ENCODE data around the gene CD24. TPM values are rescaled to one million over a fixed set of nuclear protein-coding genes. Genes with fewer than 3 reads are reported as not detected.
A peak's percentile ranks its signal among the peaks of the same experiment; 100 is the strongest.

CD24 gene
- polyA plus RNA-seq, 2 of the 4 experiments (the other 2 are of a cell fraction): 284 to 602 TPM

DNA sequence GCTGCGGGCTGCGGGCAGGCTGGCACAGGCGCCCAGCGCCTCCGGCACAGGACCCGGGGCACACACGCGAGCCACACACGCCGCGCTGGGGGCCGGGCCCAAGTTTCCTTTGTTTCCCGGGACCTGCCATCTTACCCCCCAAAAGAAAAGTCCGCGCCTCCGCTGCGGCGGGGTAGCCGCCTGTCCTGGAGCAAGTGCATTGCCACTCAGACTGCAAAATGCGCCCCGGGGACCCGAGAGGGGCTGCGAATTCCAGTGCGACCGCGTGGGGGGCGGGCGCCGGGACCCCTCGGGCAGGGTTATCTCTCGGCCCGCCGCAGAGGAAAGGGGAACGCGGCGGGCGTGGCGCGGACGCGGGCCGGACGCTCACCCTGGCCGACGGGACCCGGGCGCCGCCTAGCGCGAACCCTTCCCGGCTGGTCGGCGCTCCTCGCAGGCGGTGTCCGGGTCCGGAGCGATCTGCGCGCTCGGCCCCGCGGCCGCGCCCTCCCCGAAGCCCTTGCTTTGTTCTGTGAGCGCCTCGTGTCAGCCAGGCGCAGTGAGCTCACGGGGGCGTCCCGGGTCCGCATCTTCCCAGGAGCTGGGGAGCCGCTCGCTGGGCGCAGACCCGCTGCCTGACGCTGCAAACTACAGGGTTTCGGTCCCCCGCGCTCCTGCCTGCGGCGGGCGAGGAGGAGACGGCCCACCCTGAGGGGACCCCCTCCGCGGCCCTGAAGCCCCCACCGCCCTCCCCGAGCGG lies 639 bp upstream of the CD24 start (continued):
- TF ChIP-seq MYC (IDR thresholded peaks at IDR 0.05; ENCODE audit: borderline replicate concordance, low read length) (no peak; the same call in 1 of the 2 replicates), ESRRA (IDR thresholded peaks at IDR 0.05; ENCODE audit: borderline replicate concordance, low read length) (no peak), MAZ (IDR thresholded peaks at IDR 0.05; ENCODE audit: borderline replicate concordance, low read depth, low read length) (no peak), CEBPB (IDR thresholded peaks at IDR 0.05) (no peak), ZNF302 (CRISPR knock-in tag; IDR thresholded peaks at IDR 0.05) (no peak), HDAC2 (IDR thresholded peaks at IDR 0.05) (no peak), ZC3H11A (IDR thresholded peaks at IDR 0.05) (no peak), EHMT2 (IDR thresholded peaks at IDR 0.05; ENCODE audit: low read depth) (no peak), RFX5 (IDR thresholded peaks at IDR 0.05) (no peak), MAFK (IDR thresholded peaks at IDR 0.05; ENCODE audit: partially characterized antibody) (no peak), JUN (IDR thresholded peaks at IDR 0.05) (no peak; a peak in 1 of 5 replicates)
- TF ChIP-seq, protein P1, sequence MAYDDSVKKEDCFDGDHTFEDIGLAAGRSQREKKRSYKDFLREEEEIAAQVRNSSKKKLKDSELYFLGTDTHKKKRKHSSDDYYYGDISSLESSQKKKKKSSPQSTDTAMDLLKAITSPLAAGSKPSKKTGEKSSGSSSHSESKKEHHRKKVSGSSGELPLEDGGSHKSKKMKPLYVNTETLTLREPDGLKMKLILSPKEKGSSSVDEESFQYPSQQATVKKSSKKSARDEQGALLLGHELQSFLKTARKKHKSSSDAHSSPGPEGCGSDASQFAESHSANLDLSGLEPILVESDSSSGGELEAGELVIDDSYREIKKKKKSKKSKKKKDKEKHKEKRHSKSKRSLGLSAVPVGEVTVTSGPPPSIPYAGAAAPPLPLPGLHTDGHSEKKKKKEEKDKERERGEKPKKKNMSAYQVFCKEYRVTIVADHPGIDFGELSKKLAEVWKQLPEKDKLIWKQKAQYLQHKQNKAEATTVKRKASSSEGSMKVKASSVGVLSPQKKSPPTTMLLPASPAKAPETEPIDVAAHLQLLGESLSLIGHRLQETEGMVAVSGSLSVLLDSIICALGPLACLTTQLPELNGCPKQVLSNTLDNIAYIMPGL (CRISPR knock-in tag; IDR thresholded peaks at IDR 0.05; ENCODE audit: borderline replicate concordance): no peak
- TF ChIP-seq, protein P2, sequence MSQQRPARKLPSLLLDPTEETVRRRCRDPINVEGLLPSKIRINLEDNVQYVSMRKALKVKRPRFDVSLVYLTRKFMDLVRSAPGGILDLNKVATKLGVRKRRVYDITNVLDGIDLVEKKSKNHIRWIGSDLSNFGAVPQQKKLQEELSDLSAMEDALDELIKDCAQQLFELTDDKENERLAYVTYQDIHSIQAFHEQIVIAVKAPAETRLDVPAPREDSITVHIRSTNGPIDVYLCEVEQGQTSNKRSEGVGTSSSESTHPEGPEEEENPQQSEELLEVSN (IDR thresholded peaks at IDR 0.05; ENCODE audit: borderline replicate concordance, low read depth): no peak

DNA sequence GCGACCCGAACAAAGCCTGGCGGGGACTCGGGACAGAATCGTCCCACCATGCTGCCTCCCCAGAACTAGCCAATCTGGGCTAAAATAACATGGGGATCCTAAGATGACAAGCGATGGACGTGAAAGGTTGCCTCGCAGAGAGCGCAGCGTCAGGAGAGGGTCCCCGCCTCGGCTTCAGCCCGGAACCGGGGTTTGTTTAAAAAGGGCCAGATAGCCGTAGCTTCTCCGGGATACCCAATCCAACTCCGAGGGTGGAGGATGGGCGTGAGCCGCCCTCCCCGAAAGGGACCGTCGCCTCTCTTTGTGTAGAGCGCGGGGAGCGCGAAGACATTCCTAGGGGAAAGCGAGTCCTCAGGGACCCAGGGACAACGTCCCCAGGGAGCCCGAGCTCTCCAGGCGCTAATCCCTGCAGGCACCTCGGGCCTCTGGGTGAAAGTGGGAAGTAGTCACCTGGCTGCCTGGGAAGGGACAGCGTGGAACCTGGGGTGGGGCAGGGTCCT lies 643 bp downstream of the CD24 start:
- FAIRE-seq: no peak
- 2% methylated on average over 8 of the region's 32 CpGs for WGBS (ENCODE audit: missing lambda C conversion rate)
- ChIA-PET CTCF (interaction anchor here (1.0 kb wide), 1 partner anchor 60 kb away, joined by 3 read pairs; no protein-coding TSS in a partner anchor), POLR2A (interaction anchor here (0.6 to 1.0 kb wide), 5 partner anchors 11 to 364 kb away, joined by 3 to 8 read pairs (median 3); no protein-coding TSS in a partner anchor)
- peaks cover 18% of the 10 kb centered on the region for H3K4me1 ChIP-seq
- H3K4me3 ChIP-seq: peak overlapping the region; percentile 99
- H3K9me3 ChIP-seq: no peaks in the 10 kb centered on the region
- TF ChIP-seq, protein P3, sequence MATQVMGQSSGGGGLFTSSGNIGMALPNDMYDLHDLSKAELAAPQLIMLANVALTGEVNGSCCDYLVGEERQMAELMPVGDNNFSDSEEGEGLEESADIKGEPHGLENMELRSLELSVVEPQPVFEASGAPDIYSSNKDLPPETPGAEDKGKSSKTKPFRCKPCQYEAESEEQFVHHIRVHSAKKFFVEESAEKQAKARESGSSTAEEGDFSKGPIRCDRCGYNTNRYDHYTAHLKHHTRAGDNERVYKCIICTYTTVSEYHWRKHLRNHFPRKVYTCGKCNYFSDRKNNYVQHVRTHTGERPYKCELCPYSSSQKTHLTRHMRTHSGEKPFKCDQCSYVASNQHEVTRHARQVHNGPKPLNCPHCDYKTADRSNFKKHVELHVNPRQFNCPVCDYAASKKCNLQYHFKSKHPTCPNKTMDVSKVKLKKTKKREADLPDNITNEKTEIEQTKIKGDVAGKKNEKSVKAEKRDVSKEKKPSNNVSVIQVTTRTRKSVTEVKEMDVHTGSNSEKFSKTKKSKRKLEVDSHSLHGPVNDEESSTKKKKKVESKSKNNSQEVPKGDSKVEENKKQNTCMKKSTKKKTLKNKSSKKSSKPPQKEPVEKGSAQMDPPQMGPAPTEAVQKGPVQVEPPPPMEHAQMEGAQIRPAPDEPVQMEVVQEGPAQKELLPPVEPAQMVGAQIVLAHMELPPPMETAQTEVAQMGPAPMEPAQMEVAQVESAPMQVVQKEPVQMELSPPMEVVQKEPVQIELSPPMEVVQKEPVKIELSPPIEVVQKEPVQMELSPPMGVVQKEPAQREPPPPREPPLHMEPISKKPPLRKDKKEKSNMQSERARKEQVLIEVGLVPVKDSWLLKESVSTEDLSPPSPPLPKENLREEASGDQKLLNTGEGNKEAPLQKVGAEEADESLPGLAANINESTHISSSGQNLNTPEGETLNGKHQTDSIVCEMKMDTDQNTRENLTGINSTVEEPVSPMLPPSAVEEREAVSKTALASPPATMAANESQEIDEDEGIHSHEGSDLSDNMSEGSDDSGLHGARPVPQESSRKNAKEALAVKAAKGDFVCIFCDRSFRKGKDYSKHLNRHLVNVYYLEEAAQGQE (IDR thresholded peaks at IDR 0.05): no peak
- TF ChIP-seq, protein P4, sequence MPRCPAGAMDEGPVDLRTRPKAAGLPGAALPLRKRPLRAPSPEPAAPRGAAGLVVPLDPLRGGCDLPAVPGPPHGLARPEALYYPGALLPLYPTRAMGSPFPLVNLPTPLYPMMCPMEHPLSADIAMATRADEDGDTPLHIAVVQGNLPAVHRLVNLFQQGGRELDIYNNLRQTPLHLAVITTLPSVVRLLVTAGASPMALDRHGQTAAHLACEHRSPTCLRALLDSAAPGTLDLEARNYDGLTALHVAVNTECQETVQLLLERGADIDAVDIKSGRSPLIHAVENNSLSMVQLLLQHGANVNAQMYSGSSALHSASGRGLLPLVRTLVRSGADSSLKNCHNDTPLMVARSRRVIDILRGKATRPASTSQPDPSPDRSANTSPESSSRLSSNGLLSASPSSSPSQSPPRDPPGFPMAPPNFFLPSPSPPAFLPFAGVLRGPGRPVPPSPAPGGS (IDR thresholded peaks at IDR 0.05): no peak
- TF ChIP-seq KDM5A (IDR thresholded peaks at IDR 0.05): no peak
- no peak for TF ChIP-seq HEYL (CRISPR knock-in tag; IDR thresholded peaks at IDR 0.05)
- TF ChIP-seq ZNF302 (CRISPR knock-in tag; IDR thresholded peaks at IDR 0.05): no peak
- TF ChIP-seq, protein P2 (IDR thresholded peaks at IDR 0.05; ENCODE audit: borderline replicate concordance, low read depth): no peak
- TF ChIP-seq FOXS1 (CRISPR knock-in tag; IDR thresholded peaks at IDR 0.05): no peak
- no peak for TF ChIP-seq CEBPB (IDR thresholded peaks at IDR 0.05)
- TF ChIP-seq NPAS2 (CRISPR knock-in tag; IDR thresholded peaks at IDR 0.05; ENCODE audit: borderline replicate concordance): no peak
- TF ChIP-seq ZC3H11A (IDR thresholded peaks at IDR 0.05): no peak
- no peak for TF ChIP-seq RNF2 (IDR thresholded peaks at IDR 0.05; ENCODE audit: borderline replicate concordance, low read depth)
- TF ChIP-seq RFX5 (IDR thresholded peaks at IDR 0.05): no peak
- TF ChIP-seq, protein P5, sequence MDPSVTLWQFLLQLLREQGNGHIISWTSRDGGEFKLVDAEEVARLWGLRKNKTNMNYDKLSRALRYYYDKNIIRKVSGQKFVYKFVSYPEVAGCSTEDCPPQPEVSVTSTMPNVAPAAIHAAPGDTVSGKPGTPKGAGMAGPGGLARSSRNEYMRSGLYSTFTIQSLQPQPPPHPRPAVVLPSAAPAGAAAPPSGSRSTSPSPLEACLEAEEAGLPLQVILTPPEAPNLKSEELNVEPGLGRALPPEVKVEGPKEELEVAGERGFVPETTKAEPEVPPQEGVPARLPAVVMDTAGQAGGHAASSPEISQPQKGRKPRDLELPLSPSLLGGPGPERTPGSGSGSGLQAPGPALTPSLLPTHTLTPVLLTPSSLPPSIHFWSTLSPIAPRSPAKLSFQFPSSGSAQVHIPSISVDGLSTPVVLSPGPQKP (IDR thresholded peaks at IDR 0.05; ENCODE audit: low read depth, low read length): no peak
- no peak for TF ChIP-seq EP300 (IDR thresholded peaks at IDR 0.05)
- TF ChIP-seq KDM1A (IDR thresholded peaks at IDR 0.05; ENCODE audit: low read depth): no peak
- no peak for TF ChIP-seq TP53 (CRISPR knock-in tag; IDR thresholded peaks at IDR 0.05)
- H3K27ac ChIP-seq: peak overlapping the region; percentile 95 to 99
- ATAC-seq: peak; percentile 25 to 44
- H3K4me2 ChIP-seq: peak overlapping the region; percentile 74
- DNase-seq (ENCODE audit: low read depth in 1 of 2, low spot score in 1 of 2): peak in 1 of 2 experiments; percentile 41
